CD4-positive, alpha-beta T cell treated with Interleukin-15 for 4 hours (primary cell): ENCODE measurements around the gene TFPI2.

Source experiments
- DNase-seq: peaks from one replicate; pipeline ENCODE4 v3.0.0-alpha.2; 2020; ENCODE audit warnings: low spot score

The TFPI2 gene

GRCh38 chr7:93858857-93859256 is 31.7 kb downstream of the TFPI2 start:
- no peak for DNase-seq

GRCh38 chr7:93856323-93856722 is 34.2 kb downstream of the TFPI2 start:
- no peak for DNase-seq

- DNase-seq = no peak
These were observed 34.8 kb downstream of the TFPI2 start for GRCh38 chr7:93855797-93856196.

- no peak for DNase-seq
These were observed 36.1 kb downstream of the TFPI2 start for GRCh38 chr7:93854480-93854879.

GRCh38 chr7:93851536-93851935 is 39.0 kb downstream of the TFPI2 start:
- no peak for DNase-seq

GRCh38 chr7:93843260-93843659 is 47.3 kb downstream of the TFPI2 start:
- DNase-seq = no peak

DNA sequence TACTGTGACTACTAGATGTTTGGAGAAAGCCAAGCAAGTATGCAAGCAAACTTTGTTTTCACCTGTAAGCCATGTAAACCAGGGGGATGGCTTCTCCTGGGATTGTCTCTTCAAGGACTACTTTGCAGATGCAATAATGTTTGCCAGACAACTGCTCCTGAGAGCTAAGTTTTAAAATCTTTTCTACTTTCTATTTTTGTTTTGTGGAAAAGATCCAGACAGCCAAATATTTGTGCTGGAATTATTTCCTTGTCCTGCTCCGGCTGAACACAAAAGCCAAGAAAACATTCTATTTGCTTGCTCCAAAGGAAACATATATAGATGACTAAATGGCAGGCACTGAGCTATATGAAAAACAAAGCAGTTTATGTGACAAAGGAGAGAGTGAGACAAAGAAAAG is 51.6 kb downstream of the TFPI2 start:
- DNase-seq = no peak

GRCh38 chr7:93837245-93837644 is 53.3 kb downstream of the TFPI2 start:
- DNase-seq = no peak

DNA sequence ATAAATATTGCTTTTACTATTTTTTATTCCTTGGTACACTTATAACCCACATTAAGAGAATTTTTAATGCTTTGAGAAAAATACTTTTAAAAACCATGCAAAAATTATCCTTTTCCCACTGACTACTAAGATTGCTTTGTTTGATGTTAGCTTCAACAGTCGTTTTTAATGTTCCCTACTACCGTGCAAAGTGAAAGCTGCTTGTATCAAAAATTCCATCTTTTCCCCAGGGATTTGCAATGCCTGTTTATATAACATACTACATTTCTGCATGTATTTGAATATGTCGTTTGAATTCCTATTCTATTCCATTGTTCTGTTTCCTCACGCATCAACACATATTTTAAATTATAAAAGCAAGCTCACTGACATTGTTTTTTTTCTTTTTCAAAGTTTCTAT is 54.4 kb downstream of the TFPI2 start:
- no peak for DNase-seq

- no peak for DNase-seq
These were observed 54.9 kb downstream of the TFPI2 start for GRCh38 chr7:93835702-93836101.
